Mesothelial cell of epicardium (in vitro differentiated cells): Measurements from ENCODE around the gene DCDC1. TPM values are rescaled to one million over a fixed set of nuclear protein-coding genes. Genes with fewer than 3 reads are reported as not detected.

Source experiments
- DNase-seq, 2 experiments: peaks; one replicate each; pipeline ENCODE4 v3.0.0; 2021; ENCODE audit warnings: low spot score in 2 of 2; ENCODE audit not compliant: unreplicated experiment in 2 of 2
- H3K27ac Mint-ChIP-seq: 2 replicates; pipeline ENCODE4 v1.8.0; 2021; ENCODE audit warnings: mixed read lengths
- H3K27me3 Mint-ChIP-seq: 2 replicates; pipeline ENCODE4 v1.8.0; 2021; ENCODE audit warnings: low read depth, mixed read lengths
- H3K36me3 Mint-ChIP-seq: 2 replicates; pipeline ENCODE4 v1.8.0; 2021; ENCODE audit warnings: mixed read lengths
- H3K4me1 Mint-ChIP-seq: 2 replicates; pipeline ENCODE4 v1.8.0; 2021; ENCODE audit warnings: mixed read lengths
- H3K4me3 Mint-ChIP-seq: 2 replicates; pipeline ENCODE4 v1.8.0; 2021; ENCODE audit warnings: mild to moderate bottlenecking, moderate library complexity, mixed read lengths
- H3K9me3 Mint-ChIP-seq: 2 replicates; pipeline ENCODE4 v1.8.0; 2021; ENCODE audit warnings: mixed read lengths
- CTCF ChIP-seq: fragments of 200-600 bp; sonication (generic); IDR thresholded peaks from one replicate; pipeline ENCODE4 v1.5.0; 2021; ENCODE audit warnings: antibody characterized with exemption; ENCODE audit not compliant: unreplicated experiment
- total RNA-seq: library from RNA; stranded (reverse); gene quantifications from 3 replicates; pipeline ENCODE4 v1.2.1, GENCODE V29; 2021

DCDC1 gene
- total RNA-seq, 1 donor from 2014 or later, result 1.2 TPM

- no peak for TF ChIP-seq CTCF
- Mint-ChIP-seq H3K36me3 (peaks cover 17% of the 10 kb centered on the region), H3K27me3 (no peaks in the 10 kb centered on the region), H3K27ac (no peak overlapping the region), H3K4me1 (peaks cover 5% of the 10 kb centered on the region), H3K9me3 (peaks cover 35% of the 10 kb centered on the region), H3K4me3 (no peak overlapping the region)
- no peak for DNase-seq
Measured at GRCh38 chr11:30837252-30837651, 532.3 kb downstream of the DCDC1 start.

GRCh38 chr11:30832831-30833230, 536.7 kb downstream of the DCDC1 start:
- no peak overlapping the region for H3K4me3 Mint-ChIP-seq
- H3K36me3 Mint-ChIP-seq, result peaks cover 17% of the 10 kb centered on the region
- DNase-seq, result no peak
- H3K27ac Mint-ChIP-seq, result no peak overlapping the region
- H3K27me3 Mint-ChIP-seq, result no peaks in the 10 kb centered on the region
- H3K4me1 Mint-ChIP-seq, result peaks cover 21% of the 10 kb centered on the region
- TF ChIP-seq CTCF, result no peak
- peaks cover 25% of the 10 kb centered on the region for H3K9me3 Mint-ChIP-seq

GRCh38 chr11:30830681-30831080, 538.9 kb downstream of the DCDC1 start:
- H3K9me3 Mint-ChIP-seq, result peaks cover 14% of the 10 kb centered on the region
- H3K4me1 Mint-ChIP-seq, result peaks cover 32% of the 10 kb centered on the region
- no peak for DNase-seq
- H3K27me3 Mint-ChIP-seq, result no peaks in the 10 kb centered on the region
- H3K36me3 Mint-ChIP-seq, result peaks cover 10% of the 10 kb centered on the region
- H3K4me3 Mint-ChIP-seq, result no peak overlapping the region
- H3K27ac Mint-ChIP-seq, result no peak overlapping the region
- no peak for TF ChIP-seq CTCF

GRCh38 chr11:30826911-30827310, 542.6 kb downstream of the DCDC1 start:
- no peak for TF ChIP-seq CTCF
- Mint-ChIP-seq H3K27ac (no peak overlapping the region), H3K4me3 (no peak overlapping the region), H3K4me1 (peaks cover 28% of the 10 kb centered on the region), H3K27me3 (no peaks in the 10 kb centered on the region), H3K36me3 (no peaks in the 10 kb centered on the region), H3K9me3 (no peaks in the 10 kb centered on the region)
- DNase-seq, result no peak

GRCh38 chr11:30825723-30826122, 543.8 kb downstream of the DCDC1 start:
- Mint-ChIP-seq H3K27me3 (no peaks in the 10 kb centered on the region), H3K9me3 (no peaks in the 10 kb centered on the region), H3K36me3 (no peaks in the 10 kb centered on the region), H3K4me1 (peaks cover 28% of the 10 kb centered on the region), H3K4me3 (no peak overlapping the region), H3K27ac (peak overlapping the region; percentile 64)
- no peak for TF ChIP-seq CTCF
- DNase-seq, result no peak

- H3K9me3 Mint-ChIP-seq, result no peaks in the 10 kb centered on the region
- DNase-seq, result no peak
- peaks cover 22% of the 10 kb centered on the region for H3K4me1 Mint-ChIP-seq
- TF ChIP-seq CTCF, result no peak
- no peak overlapping the region for H3K4me3 Mint-ChIP-seq
- H3K27ac Mint-ChIP-seq, result no peak overlapping the region
- H3K27me3 Mint-ChIP-seq, result no peaks in the 10 kb centered on the region
- no peaks in the 10 kb centered on the region for H3K36me3 Mint-ChIP-seq
Measured at GRCh38 chr11:30823119-30823518, 546.4 kb downstream of the DCDC1 start.
